ENCODE results near the gene AP3B1. TPM values are rescaled to one million over a fixed set of nuclear protein-coding genes. Genes with fewer than 3 reads are reported as not detected.
"Not testable (repeated sequence)": the region's sequence is repeated elsewhere in the genome, so short reads cannot be mapped to it uniquely, and the experiment has no call there.

Gene AP3B1
- total RNA-seq, 1 experiment from 2014 or later, result 50.3 TPM

DNA sequence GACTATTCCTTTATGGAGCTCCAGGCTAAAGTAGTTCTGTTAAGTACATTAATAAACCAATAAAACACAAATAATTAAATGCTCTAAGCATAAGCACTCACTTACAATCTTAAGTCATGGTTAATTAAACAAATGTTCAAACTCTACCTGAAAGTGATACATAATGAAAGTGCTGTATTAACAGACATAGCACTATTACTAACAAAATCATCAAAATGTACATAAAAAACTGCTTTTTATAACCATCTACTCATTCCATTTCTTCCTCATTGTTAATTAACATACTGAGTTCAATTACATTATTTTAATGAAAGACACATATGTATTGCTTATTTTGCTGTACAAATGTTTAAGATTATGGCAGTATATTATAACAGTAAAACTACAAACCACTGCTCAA, 107.3 kb downstream of the AP3B1 start (continued):
- no peak for TF ChIP-seq SP1 (CRISPR knock-in tag; conservative IDR thresholded peaks at IDR 0.05)
- no peak for TF ChIP-seq ESRRA (CRISPR knock-in tag; IDR thresholded peaks at IDR 0.05; ENCODE audit: borderline replicate concordance)
- TF ChIP-seq, protein P1, sequence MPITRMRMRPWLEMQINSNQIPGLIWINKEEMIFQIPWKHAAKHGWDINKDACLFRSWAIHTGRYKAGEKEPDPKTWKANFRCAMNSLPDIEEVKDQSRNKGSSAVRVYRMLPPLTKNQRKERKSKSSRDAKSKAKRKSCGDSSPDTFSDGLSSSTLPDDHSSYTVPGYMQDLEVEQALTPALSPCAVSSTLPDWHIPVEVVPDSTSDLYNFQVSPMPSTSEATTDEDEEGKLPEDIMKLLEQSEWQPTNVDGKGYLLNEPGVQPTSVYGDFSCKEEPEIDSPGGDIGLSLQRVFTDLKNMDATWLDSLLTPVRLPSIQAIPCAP (CRISPR knock-in tag; IDR thresholded peaks at IDR 0.05), result no peak
- no peak for TF ChIP-seq JAZF1 (CRISPR knock-in tag; IDR thresholded peaks at IDR 0.05)
- no peak for TF ChIP-seq CREM (CRISPR knock-in tag; IDR thresholded peaks at IDR 0.05)
- TF ChIP-seq NFATC4 (CRISPR knock-in tag; IDR thresholded peaks at IDR 0.05), result no peak
- no peak for TF ChIP-seq FOXK1 (CRISPR knock-in tag; IDR thresholded peaks at IDR 0.05)

DNA sequence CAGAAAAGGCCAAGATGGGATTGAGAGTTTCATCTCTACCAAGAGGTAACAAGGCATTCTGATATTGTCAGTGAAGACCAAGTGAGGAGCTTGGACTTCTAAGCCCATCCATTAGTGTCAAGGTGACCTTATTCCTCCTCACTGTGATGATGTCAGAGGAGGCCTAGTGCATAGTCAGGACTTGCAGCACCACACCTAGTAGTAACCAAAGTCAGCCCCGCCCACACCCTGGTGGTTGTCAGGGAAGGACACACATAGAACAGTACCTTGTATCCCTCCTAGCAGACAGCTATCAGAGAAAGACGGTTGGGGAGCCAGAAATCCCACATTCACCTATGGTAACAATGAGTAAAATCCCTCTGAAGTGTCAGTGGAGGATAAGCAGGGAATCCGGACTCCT, 111.7 kb downstream of the AP3B1 start:
- Mint-ChIP-seq H3K27ac (no peak overlapping the region; the same call in 1 of the 2 replicates), H3K9me3 (peaks cover 2% of the 10 kb centered on the region), H3K4me3 (no peak overlapping the region), H3K27me3 (ENCODE audit: low read depth) (no peaks in the 10 kb centered on the region), H3K36me3 (peaks cover under 1% of the 10 kb centered on the region), H3K4me1 (no peaks in the 10 kb centered on the region; the same call in 1 of the 2 replicates)
- ChIA-PET CTCF (no interaction called here), POLR2A (no interaction called here)
- ATAC-seq (peak; percentile 58), DNase-seq (ENCODE audit: low spot score) (no peak)
- TF ChIP-seq, protein P2, sequence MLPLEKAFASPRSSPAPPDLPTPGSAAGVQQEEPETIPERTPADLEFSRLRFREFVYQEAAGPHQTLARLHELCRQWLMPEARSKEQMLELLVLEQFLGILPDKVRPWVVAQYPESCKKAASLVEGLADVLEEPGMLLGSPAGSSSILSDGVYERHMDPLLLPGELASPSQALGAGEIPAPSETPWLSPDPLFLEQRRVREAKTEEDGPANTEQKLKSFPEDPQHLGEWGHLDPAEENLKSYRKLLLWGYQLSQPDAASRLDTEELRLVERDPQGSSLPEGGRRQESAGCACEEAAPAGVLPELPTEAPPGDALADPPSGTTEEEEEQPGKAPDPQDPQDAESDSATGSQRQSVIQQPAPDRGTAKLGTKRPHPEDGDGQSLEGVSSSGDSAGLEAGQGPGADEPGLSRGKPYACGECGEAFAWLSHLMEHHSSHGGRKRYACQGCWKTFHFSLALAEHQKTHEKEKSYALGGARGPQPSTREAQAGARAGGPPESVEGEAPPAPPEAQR (CRISPR knock-in tag; IDR thresholded peaks at IDR 0.05), result no peak

DNA sequence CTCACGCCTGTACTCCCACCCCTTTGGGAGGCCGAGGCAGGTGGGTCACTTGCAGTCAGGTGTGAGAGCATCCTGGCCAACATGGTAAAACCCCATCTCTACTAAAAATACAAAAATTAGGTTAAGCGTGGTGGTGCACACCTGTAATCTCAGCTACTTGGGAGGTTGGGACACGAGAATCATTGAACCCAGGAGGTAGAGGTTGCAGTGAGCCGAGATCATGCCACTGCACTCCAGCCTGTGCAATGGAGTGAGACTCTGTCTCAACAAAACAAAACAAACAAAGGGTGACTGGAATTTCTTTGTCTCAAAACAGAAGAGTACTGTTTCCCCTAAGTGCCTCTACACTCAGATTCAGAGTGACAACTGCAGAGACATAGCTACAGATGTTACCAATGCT, 116.1 kb downstream of the AP3B1 start:
- H3K4me3 Mint-ChIP-seq, result no peak overlapping the region
- POLR2A ChIA-PET, result no interaction called here
- ATAC-seq, result no peak
- peaks cover 23% of the 10 kb centered on the region for H3K36me3 Mint-ChIP-seq
- no peak overlapping the region; the same call in 1 of the 2 replicates for H3K27ac Mint-ChIP-seq
- H3K9me3 Mint-ChIP-seq, result peaks cover 12% of the 10 kb centered on the region
- CTCF ChIA-PET, result no interaction called here
- TF ChIP-seq NR2C2 (CRISPR knock-in tag; IDR thresholded peaks at IDR 0.05) (no peak), GTF2I (CRISPR knock-in tag; conservative IDR thresholded peaks at IDR 0.05) (0 out of 2 replicates have a peak, but pooled peaks have one; percentile 17)
- H3K27me3 Mint-ChIP-seq (ENCODE audit: low read depth), result no peaks in the 10 kb centered on the region
- H3K4me1 Mint-ChIP-seq, result no peaks in the 10 kb centered on the region; the same call in 1 of the 2 replicates
- DNase-seq (ENCODE audit: low spot score), result no peak

DNA sequence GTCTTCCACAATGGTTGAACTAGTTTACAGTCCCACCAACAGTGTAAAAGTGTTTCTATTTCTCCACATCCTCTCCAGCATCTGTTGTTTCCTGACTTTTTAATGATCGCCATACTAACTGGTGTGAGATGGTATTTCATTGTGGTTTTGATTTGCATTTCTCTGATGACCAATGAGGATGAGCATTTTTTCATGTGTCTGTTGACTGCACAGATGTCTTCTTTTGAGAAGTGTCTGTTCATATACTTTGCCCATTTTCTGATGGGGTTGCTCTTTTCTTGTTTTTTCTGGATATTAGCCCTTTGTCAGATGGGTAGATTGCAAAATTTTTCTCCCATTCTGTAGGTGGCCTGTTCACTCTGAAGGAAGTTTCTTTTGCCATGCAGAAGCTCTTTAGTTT, 124.2 kb downstream of the AP3B1 start:
- CTCF ChIA-PET; DNase-seq (ENCODE audit: low spot score); H3K4me1 Mint-ChIP-seq; H3K27me3 Mint-ChIP-seq (ENCODE audit: low read depth); ATAC-seq; POLR2A ChIA-PET; H3K27ac Mint-ChIP-seq; H3K4me3 Mint-ChIP-seq: not testable (repeated sequence)
- peaks cover 80% of the 10 kb centered on the region for H3K36me3 Mint-ChIP-seq
- peaks cover 66% of the 10 kb centered on the region for H3K9me3 Mint-ChIP-seq

DNA sequence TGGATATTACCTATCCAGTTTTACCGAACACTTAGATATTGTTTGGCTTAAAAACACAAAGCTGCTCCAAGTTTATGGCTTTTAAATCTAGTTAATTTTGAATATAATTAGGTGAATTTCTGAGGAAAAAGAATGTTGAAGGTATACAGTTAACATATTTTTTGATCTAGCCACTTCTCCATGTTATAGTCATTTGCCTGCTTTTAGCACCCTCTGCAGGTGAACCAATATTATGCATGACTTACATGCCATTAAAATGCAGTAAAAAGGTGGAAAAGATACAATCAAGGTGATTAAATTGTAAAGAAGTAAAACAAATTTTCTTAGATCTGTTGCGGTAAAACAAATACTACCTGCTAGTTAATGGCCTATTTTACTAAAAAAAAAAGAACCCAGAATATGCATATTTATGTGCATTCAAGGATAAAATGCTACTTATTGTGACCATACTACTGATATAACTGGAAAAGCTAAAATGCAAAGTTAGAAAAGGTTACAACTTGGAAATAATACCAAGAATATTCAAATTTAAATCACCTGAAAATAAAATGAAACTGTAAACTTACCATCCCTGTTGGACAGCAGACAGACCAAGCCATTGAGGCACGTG, 132.1 kb downstream of the AP3B1 start:
- ATAC-seq, result no peak
- H3K27me3 Mint-ChIP-seq (ENCODE audit: low read depth), result no peaks in the 10 kb centered on the region
- no peak overlapping the region for H3K4me3 Mint-ChIP-seq
- H3K36me3 Mint-ChIP-seq, result peaks cover 14% of the 10 kb centered on the region
- TF ChIP-seq, protein P3, sequence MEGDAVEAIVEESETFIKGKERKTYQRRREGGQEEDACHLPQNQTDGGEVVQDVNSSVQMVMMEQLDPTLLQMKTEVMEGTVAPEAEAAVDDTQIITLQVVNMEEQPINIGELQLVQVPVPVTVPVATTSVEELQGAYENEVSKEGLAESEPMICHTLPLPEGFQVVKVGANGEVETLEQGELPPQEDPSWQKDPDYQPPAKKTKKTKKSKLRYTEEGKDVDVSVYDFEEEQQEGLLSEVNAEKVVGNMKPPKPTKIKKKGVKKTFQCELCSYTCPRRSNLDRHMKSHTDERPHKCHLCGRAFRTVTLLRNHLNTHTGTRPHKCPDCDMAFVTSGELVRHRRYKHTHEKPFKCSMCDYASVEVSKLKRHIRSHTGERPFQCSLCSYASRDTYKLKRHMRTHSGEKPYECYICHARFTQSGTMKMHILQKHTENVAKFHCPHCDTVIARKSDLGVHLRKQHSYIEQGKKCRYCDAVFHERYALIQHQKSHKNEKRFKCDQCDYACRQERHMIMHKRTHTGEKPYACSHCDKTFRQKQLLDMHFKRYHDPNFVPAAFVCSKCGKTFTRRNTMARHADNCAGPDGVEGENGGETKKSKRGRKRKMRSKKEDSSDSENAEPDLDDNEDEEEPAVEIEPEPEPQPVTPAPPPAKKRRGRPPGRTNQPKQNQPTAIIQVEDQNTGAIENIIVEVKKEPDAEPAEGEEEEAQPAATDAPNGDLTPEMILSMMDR (IDR thresholded peaks at IDR 0.05), result peak; percentile 37; the same call in 1 of the 2 replicates
- TF ChIP-seq, protein P4, sequence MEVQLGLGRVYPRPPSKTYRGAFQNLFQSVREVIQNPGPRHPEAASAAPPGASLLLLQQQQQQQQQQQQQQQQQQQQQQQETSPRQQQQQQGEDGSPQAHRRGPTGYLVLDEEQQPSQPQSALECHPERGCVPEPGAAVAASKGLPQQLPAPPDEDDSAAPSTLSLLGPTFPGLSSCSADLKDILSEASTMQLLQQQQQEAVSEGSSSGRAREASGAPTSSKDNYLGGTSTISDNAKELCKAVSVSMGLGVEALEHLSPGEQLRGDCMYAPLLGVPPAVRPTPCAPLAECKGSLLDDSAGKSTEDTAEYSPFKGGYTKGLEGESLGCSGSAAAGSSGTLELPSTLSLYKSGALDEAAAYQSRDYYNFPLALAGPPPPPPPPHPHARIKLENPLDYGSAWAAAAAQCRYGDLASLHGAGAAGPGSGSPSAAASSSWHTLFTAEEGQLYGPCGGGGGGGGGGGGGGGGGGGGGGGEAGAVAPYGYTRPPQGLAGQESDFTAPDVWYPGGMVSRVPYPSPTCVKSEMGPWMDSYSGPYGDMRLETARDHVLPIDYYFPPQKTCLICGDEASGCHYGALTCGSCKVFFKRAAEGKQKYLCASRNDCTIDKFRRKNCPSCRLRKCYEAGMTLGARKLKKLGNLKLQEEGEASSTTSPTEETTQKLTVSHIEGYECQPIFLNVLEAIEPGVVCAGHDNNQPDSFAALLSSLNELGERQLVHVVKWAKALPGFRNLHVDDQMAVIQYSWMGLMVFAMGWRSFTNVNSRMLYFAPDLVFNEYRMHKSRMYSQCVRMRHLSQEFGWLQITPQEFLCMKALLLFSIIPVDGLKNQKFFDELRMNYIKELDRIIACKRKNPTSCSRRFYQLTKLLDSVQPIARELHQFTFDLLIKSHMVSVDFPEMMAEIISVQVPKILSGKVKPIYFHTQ (CRISPR knock-in tag; IDR thresholded peaks at IDR 0.05), result no peak
- DNase-seq (ENCODE audit: low spot score), result no peak
- H3K27ac Mint-ChIP-seq, result no peak overlapping the region
- POLR2A ChIA-PET, result no interaction called here
- H3K9me3 Mint-ChIP-seq, result peaks cover 12% of the 10 kb centered on the region
- CTCF ChIA-PET, result interaction anchor here (0.6 to 1.1 kb wide), 5 partner anchors 18 to 48 kb away, joined by 3 to 4 read pairs (median 3); no protein-coding TSS in a partner anchor
- no peaks in the 10 kb centered on the region for H3K4me1 Mint-ChIP-seq
